ENCODE results near the gene ADGRL4. TPM values are rescaled to one million over a fixed set of nuclear protein-coding genes. Genes with fewer than 3 reads are reported as not detected.

ADGRL4 gene
- total RNA-seq, 1 experiment from 2014 or later = 0.63 TPM

DNA sequence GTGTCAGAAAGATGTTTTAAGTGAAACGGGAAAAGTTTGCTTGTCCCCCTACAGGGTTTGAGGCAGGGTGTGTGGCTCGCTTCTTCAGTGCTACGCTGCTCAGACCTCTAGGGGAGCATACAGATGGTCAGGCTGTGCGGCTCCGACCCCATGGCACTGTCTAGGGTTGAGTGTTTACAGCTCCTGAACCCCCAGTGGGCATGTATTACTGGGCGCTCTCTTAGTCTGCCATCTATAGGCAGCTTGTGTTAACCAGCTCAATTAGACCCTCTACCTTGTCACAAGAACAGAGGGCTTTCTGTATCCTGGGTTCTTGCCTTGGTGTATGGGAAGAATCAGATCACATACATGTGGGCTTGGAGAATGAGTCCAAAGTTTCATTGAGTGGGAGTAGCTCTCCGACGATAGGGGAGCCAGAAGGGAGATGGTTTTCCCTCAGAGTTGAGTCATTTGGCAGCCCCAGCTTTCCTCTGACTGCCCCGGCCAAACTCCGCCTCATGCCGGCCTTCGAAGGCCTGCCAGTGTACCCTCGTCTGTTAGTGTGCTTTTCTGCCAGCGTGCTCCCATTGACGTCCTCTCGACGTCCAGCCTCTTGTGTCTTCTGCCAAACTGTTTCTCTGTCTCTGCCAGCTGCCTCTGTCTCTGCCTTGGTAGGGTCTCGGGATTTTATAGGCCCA lies 38.6 kb upstream of the ADGRL4 start:
- Histone ChIP-seq H2BK5ac (ENCODE audit: insufficient read length, low read length) (no peak overlapping the region), H3K56ac (ENCODE audit: insufficient read length, low read depth, low read length) (no peak overlapping the region), H3K79me2 (ENCODE audit: insufficient read depth, low read length) (no peaks in the 10 kb centered on the region), H3K4me1 (ENCODE audit: insufficient read depth, low read length) (no peaks in the 10 kb centered on the region), H2AFZ (ENCODE audit: low read length) (no peak overlapping the region), H4K8ac (replicated peaks; ENCODE audit: insufficient read length, low read depth, low read length) (no peak overlapping the region), H2AK5ac (ENCODE audit: insufficient read length, low read length) (no peak overlapping the region), H3K23ac (ENCODE audit: insufficient read length, low read depth, low read length) (no peak overlapping the region), H3K27me3 (ENCODE audit: insufficient read depth, low read length) (no peaks in the 10 kb centered on the region), H2BK12ac (ENCODE audit: insufficient read length, low read depth, low read length) (no peak overlapping the region), H3K4ac (ENCODE audit: low read depth, low read length) (no peak overlapping the region), H3K9ac (ENCODE audit: extremely low read depth, insufficient read length, low read length) (no peak overlapping the region), H2BK120ac (ENCODE audit: low read depth, low read length, poor library complexity, severe bottlenecking) (no peak overlapping the region), H4K20me1 (ENCODE audit: control insufficient read depth, insufficient read depth, insufficient read length) (no peaks in the 10 kb centered on the region), H2BK15ac (ENCODE audit: low read depth, low read length) (no peak overlapping the region), H3K79me1 (ENCODE audit: insufficient read depth, low read depth, low read length, poor library complexity, severe bottlenecking) (no peaks in the 10 kb centered on the region), H3T11ph (ENCODE audit: low read length) (no peak overlapping the region), H3K27ac (ENCODE audit: insufficient read length, low read depth, low read length) (no peak overlapping the region), H4K91ac (ENCODE audit: insufficient read length, low read depth, low read length) (no peak overlapping the region), H3K14ac (ENCODE audit: insufficient read depth, low read length) (no peak overlapping the region), H3K9me3 (ENCODE audit: control insufficient read depth, low read depth, low read length) (no peaks in the 10 kb centered on the region), H3K4me2 (ENCODE audit: insufficient read depth, insufficient read length, low read length) (no peak overlapping the region), H2BK20ac (ENCODE audit: low read depth, low read length, poor library complexity, severe bottlenecking) (no peak overlapping the region), H3K23me2 (ENCODE audit: insufficient read length, low read depth, low read length, poor library complexity, severe bottlenecking) (no peaks in the 10 kb centered on the region), H4K5ac (ENCODE audit: insufficient read length, low read depth, low read length) (no peak overlapping the region), H3K18ac (ENCODE audit: insufficient read length, low read depth, low read length) (no peak overlapping the region)
- Mint-ChIP-seq H3K4me3 (no peak overlapping the region), H3K9me3 (no peaks in the 10 kb centered on the region), H3K27ac (peak overlapping the region in 1 of 3 experiments; percentile 8; a peak in 1 of 7 replicates), H3K36me3 (ENCODE audit: insufficient read depth in 1 of 3, low read depth in 3 of 3) (no peaks in the 10 kb centered on the region), H3K27me3 (ENCODE audit: low read depth) (no peaks in the 10 kb centered on the region; the same call in 1 of the 2 replicates), H3K4me1 (peaks cover 2 to 4% of the 10 kb centered on the region in 2 experiments; a peak in 3 of 4 replicates)
- peak; percentile 63 for TF ChIP-seq CTCF (conservative IDR thresholded peaks at IDR 0.05)
- WGBS (ENCODE audit: extremely low coverage, insufficient read length, low lambda C conversion rate) = no CpG with 5 or more reads among the region's 18 CpGs
- peak; percentile 66 for DNase-seq
